Pons (tissue), 1 donor: ENCODE results near the gene CADPS2.

ENCODE experiments used
- DNase-seq: peaks from one replicate; pipeline ENCODE4 v3.0.0-alpha.2; 2016; ENCODE audit warnings: low spot score

Gene CADPS2

DNA sequence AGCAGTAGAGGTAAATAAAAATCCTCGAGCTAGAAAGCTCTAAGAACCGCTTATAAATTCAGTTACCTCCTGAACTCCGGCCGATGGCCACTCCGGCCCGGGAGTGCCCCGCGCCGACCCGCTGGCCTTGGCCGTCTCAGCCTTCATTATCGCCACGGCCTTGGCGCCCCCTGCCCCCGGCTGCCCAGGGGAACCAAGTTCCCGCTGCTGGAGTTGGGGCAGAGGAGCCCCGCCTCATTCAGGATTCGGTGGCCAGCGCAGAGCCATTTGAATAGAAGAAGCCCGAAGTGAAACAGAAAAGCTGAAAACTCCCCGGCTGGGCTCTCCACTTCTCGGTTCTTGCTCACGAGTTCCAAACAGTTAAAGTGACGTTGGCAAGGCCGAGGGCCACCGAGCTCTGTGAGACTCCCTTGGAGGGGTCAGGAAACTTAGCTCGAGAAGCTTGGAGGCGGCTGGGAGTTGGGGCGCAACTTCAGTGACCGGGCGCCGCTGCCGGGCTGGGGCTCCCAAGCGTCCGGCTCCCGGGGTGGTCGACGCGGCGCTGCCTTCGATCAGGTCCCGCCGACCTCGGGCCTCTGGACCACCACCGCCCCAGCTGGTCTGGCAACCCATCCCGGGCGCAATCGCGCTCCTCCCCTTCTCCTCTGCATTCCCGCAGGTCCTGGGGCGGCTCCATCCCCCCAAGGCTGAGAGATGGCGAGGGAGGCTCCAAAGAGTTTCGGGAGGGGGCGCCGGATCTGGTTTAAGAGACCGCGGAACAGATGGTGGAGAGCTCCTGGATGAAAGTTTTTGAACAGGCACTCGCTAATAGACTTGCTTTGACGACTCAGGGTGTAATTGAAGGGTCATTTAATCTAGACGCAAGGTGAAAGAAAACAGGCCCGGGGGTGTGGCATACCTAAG is 575.9 kb downstream of the CADPS2 start:
- no peak for DNase-seq

DNA sequence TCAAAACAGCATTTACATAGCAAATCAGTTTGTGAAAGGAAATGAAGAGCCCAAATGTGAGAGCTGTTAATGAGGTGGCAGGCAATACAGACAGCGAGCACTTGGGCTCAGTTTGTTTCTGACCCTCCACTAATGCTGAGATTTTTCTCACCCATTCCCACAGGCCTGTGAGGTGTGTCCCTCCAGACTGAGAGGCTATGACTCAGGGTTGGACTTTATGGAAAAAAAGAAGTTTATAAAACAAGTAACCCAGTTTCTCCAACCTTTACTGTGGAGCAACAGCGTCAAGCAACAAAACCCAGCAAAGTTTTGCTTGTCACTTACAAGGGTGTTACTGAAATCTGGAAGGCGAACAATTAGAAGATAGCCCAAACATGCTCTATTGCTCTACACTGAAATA is 576.8 kb downstream of the CADPS2 start:
- no peak for DNase-seq

DNA sequence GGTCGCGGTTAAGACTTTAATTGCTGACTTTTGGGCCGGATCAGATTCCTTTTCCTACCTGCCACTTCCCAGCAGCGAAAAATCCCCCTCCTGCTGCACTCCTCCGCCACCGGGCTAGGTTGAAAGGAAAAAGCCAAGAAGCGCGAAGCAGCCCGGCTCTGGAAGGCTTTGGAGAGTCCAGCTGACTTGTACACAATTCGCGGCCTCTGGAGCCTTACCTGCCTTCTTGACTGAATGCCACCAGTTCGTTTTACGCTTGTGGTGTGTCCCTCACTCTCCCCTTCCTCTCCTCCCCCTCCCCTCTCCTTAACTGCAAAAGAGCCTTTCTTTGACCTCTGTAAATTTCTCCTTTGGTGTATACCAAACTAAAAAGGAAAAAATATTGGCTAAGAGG is 579.0 kb downstream of the CADPS2 start:
- DNase-seq, result no peak

DNA sequence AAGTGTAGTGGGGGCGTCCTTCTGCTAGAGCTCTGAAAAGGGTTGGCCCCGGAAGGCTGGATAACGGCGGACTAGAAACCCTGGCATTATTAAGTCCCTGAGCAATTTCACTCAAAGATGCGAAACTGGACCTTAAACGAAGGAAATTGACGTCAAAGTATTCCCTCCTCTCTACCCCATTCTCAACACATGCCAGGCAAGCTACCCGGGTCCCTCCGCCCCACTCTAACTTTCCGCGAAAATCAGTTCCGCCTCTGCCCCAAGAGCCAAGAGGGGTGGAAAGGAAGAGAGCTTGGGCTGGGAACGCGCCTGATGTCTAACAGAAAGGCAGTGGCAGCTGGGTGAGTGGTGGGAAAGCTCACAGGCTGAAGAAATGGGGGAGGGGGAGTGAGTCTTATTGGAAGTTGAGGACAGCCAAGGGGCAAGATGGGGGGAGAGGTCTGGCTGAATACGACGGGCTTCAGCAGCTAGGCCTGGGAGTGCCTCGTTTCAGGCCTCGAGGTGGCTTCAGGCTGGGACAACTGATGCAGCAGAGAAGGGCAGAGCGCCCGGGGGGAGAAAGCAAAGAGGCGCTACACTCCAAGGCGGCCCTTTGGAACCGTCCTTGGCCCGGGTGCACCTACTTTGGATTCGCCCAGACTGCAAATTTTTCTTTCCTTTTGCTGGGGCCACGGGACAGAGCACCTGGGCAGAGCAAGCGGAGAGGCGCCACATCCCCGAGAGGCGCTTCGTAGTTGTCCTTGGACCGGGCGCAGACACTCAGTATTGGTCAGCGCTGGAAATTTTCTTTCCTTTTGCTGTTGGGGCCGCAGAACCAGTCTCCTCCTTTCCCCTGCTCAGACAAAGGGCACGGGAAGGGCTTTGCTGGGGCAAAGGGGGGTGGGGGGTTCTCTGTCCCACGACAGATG is 579.7 kb downstream of the CADPS2 start:
- DNase-seq, result no peak

DNA sequence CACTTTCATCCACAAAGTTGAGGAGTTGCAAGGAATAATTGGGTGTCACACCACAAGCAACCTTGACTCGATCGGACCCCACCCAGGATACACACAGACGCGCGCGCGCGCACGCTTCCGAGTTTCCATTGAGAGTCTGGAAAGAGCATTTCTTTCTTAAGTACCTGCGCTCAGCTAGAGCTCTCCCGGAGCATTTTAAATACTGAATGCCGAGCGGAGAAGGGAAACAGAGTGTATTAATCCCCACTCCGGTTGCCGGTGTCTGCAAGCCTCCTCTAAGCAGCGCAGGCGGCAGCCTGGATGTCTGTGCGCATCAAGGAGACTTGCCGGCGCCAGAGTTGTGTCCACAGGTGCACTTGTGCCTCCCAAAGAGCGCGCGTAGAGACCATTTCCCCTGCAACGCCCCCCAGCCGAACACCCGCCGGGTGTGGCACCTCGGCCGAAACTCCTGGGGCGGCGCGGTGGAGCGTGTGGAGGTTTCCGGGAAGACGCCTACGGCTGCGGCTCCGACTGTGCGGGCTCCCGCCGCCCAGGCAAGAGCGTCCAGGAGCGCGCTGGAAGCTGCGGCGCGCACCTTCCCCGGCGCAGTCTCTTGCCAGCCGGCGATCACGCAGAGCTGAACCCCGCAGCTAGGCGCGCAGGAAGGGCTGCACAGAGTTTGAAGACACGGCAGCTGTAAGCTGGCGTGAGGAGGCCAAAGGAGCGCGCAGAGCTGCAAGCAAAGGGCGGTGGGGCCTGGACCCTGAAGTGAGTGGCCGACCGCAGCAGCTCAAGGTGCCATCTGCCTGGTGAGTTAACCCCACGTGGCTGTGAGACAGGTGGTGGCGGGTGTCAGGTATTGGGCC is 580.6 kb downstream of the CADPS2 start:
- DNase-seq, result no peak

DNA sequence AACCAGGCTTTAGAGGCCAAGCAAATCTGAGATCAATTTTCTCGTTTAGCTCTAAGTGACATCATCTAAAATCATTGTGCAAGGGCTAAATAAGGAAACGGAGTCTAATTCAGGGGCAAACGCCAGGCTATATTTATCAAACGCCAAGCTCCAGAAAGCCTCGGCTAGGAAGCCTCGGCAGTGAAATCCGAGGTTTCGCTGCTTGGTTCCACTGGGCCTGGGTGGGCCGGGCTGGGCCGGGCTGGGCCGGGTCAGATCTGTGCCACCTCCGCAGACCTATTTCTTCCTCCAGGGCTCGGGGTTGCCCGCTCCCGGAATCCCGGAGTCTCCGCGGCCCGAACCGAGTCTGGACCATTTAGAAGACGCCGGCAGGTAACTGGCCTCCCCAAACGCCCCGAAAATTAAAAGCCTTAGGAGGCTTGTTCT is 581.3 kb downstream of the CADPS2 start:
- DNase-seq, result no peak

DNA sequence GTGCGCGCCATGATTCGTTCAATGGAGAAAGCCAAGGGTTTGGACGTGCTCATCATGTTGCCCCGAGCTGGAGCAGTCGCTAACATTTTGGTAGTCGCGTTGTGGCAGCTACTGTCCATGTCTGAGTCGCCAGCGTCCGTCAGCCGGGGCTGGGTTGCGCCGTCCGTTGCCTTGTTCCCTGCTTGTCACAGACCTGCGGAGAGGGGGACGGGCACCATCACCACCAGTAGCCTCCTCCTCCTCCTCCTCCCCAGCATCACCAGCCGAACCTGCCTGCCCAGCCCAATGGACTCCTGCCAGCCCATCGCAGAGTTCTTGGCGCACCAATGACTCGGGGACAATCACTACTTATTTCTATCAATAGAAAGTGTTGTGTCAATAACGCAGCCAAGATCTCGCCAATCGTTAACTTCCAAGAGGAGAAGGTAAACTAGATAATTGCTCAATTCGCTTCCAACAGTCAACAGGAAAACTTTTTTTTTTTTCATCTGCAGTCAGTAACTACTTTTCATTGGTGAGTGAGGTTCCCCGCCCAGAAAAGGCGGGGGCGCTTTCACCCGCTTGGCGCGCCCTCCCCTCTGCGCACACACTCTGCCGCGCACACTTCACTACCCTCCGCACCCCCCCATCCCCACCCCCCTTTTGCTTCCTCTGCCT is 581.8 kb downstream of the CADPS2 start, which contains the start of gene FEZF1:
Gene FEZF1 (minus strand): TSS at position 432 of the 657 bp plus-strand sequence. CDS start 313 bp downstream, at position 119.
- DNase-seq, result no peak

DNA sequence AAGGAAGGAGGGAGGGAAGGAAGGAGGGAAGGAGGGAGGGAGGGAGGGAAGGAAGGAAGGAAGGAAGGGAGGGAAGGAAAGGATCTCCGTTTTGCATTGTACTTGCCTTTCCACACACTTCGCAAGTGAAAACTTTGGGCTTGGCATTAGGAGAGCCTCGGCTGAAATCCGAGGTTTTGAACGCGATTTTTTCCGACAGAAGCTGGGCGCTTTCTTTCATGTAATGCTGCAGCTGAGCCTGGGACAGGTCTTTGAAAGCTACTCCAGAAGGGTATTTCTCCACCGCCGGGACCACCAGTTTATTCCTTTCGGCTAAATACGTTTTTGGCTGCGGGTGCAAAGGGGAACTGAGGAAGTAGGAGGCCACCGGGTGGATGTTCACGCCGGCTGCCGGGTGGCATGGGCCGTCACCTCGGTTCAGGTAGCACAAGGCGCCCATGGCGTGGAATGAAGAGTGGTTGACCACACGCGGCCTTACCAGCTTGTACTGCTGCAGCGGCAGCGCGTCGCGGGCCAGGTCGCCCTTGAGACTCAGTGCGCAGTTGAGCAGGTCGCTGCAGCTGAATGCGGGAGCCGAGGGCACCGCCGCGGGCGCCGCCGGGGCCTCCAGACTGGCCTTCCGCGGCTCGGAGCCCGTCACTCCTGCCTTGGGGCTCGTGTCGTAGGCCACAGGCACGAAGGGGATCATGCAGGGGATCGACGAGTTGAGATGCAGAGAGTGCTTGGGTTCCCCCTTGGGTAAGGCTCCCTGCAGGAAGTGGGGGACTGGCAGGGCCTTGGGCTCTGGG is 582.5 kb downstream of the CADPS2 start:
- DNase-seq, result no peak

DNA sequence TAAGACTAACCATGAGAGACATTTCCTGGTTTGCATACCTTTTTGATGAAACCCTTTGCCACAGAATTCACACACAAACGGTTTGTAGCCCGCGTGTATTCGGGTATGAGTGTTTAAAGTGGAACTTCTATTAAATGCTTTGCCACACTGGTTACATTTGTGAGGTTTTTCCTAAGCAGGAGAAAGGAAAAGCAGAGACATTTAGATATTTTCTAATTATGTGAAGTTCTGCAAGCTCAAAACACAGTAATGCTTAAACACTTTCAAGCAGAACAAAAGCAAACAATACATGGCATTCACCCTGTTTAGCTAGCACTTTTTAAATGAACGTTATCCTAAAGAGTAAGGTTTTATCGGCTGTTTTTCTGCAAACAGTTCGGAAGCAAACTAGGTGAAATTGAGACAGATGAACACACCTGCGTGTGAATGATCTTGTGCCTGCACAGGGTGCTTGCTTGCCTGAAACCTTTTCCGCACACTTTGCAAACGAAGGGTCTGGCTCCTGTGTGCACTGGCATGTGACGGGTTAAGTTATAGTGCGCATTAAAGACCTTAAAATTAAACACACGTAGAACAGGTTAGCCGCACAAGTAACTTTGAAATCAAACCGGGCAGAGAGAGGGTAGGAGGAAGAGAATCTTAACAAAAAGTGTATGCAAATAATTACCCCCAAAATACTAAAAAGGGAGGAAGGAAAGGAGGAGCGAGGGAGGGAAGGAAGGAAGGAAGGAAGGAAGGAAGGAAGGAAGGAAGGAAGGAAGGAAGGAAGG is 583.3 kb downstream of the CADPS2 start:
- DNase-seq, result no peak

DNA sequence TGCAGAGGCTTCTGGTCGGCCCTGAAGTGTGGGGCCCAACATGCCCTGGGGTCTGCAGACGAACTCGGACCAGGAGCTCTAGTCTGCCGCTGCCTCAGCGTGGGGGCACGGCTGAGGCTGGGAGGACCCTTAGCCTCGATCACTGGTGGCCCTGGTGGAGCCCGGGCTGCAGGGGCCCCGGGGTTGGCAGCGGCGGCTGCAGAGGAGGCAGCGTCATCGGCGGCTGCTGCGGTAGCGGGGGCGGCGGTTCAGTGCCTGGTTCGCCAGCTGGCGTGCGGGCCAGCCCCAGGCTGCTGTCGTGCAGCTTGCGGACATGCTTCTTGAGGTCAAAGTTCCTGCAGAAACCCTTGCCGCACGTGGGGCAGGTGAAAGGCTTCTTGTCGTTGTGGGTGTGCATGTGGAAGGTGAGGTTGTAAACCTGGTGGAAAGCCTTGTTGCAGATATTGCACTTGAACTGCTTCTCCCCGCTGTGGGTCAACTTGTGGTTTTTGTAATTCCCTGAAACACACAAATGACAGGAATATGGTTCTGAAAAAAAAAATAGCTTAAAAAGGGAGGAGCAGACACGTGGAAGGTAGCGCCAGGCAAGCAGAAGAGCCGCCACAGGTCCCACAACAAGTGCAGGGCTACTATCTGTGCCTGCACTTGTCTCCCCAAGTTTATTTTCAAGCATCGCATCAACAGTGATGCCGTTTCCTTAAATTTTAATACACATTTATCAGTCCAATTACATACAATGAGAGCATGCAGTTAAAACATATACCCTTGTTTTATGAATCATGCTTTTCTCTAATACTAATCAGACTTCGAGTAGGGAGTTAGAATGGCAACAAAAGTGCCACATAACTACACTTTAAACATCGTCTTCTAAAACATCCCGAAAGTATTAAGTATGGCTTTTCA is 584.2 kb downstream of the CADPS2 start:
- DNase-seq, result no peak

DNA sequence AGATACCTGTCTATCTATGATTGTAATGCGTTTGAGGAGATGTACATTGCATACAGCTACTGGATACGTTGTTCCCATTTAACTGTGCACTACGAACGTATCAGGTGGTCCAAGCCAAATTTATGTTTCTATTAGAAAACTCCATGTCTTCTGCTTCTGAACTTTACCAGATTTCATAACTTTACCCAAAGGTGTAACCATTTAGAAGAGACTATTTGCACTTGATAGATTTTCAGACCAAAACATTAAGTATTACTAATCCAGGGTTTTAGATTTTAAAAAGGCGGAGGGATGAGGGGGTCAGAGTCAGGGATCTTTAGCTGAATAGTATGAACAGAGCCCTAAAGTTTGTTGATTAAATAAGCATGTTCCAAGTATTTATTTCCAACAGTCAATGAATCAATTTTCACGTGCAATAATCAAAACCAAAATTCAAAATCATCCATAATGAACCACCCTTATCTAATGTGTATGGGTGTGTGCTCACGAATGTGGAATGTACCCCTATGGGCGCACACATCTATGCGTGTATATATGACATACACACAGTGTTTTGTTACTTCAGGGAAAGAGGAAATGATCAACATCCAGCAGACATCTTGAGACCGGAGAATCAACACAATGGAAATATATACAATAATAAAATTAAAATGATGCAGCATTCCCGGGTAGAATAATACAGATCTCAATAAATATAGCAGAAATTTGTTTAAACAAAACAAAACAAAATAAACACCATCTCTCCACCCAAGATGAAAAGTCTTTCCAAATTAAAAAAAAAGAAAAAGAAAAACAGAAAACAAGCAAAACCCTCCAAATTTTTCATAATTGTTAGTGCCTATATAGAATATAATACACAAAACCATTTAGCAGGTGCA is 585.1 kb downstream of the CADPS2 start:
- DNase-seq, result no peak

DNA sequence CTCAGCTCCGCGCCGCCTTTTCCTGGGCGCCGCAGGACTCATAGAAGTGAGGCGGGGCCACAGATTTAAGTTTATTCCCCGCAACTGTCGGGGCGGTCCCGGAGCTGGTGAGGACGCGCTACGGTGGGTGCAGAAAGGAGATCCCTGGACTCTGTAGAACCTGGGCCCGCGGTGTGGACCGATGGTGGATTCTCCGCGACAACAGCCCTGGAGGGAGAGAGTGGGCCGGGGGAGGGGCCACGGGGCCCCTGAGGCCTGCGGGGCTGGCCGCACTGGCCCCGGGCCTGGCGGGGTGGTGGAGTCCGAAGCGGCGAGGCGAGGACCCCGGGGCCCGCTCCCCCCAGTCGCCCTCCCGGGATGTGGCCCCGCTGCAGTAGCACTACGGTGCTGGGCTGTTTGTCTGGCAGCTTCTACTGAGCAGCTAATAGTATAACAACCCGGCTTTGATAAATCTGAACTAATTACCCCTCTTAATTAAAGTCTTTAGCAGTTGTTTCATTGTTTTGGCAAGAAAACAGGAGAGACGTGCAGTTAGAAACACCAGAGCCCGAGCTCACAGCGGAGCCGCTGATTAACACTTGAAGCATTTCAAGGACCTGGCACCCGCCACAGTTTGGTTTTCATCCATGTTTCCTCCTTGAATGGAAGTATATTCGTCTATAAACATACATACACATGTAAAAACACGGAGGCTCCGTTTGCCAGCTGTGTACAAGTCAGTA is 585.9 kb downstream of the CADPS2 start:
- no peak for DNase-seq

DNA sequence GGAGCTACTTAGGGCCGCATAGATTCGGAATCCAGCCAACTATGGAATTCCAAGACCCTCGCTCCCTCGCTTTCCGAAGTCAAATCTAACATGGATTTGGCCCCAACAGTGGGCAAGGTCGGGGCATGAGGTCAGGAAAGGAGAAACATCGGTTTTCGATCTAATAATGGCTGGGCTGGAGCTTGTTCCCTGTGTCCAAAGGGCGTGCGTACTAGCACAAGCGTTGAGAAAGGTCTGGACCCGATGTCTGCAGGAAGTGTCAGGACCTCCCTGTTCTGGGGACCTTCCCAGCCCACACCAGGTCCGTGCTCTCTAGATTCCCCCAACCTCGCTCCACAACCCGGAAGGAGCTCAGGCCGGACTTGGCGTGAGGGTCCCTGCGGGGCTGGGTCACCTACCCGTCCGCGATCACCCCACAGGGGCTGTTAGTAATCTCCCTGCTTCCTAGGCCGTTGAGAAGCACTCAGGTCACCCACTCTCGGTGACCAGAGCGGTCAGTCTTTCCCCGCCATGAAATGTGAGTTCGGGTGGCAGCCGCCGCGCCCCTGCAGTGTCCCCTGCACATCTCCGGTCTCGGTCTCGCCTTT is 586.5 kb downstream of the CADPS2 start:
- DNase-seq, result no peak

DNA sequence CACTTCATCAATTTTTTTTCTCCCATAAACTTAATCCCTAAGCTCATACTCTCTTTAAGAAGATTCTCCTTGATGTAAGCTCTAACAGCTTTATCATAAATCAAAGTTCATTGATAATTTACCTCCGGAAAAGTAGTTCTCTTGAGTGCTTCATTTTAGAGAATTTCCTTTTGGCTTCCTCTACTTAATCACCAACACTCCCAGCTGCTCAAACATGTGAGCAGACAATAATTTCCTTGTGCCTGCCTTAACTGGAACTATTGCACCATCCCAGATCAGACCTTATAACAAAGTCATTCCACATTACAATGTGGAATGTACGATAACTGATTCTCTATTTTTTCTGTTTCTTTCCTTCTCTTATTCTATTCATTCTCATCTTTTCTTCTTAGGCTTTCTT is 587.6 kb downstream of the CADPS2 start:
- no peak for DNase-seq

DNA sequence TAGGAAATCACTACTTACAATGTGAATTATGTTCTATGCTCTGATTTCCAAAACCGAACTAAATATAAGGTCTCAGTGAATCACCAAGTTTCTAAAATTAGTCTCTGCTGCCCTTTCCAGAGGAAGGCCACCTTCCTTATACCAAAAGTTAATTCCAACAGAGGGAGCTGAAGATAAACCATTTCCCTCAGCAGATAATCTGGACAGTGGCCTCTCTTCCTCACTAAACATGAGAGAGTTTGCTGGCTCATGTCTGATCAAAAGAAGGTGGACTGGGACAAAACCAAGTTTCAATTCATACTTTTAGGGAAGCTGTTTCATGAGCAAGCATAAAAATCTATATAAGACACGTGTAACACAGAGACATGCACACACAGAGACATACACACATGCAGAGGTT is 588.1 kb downstream of the CADPS2 start:
- DNase-seq, result no peak

DNA sequence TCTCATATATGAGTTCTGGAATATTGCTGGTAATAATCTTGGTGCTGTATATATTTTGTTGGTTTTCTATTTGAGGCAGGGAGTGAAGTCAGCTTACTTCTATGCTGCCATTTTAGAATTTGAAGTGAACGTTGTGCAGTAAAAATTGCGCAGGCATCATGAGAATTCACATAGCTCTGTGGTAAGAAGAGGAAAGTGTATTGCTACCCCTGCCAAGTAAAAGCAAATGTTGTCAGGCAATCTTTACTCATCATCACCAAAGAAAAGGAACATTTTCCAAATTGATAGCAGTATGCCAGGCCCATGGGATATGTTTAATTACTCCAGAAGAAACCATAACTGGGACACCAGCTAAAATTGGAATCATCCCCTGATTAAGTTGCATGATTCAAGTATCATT is 595.1 kb downstream of the CADPS2 start:
- no peak for DNase-seq

DNA sequence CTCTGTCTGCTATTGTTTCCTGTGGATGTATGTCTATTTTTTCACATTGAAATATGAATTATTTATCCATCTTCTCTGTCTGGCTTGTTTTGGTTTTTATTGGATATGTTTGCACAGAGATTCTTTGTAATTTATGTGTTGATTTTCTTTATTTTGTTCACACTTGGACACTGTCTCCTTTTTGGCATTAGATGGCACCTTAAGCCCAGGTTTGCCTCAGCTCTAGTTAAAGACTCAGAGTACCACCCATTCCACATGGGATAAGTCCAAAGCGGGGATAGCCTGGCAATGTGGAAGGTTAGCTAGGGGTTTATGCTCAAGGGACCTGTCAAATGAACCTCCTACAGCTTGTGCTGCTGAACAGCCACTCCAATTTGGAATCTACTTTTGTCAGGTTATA is 595.8 kb downstream of the CADPS2 start:
- no peak for DNase-seq
